HG03457 (cell line): Measurements from ENCODE around the gene APOLD1.
A peak's percentile ranks its signal among the peaks of the same experiment; 100 is the strongest.
"Not testable (repeated sequence)": the region's sequence is repeated elsewhere in the genome, so short reads cannot be mapped to it uniquely, and the experiment has no call there.

Source experiments
- ATAC-seq: cut with Tn5 transposase; IDR thresholded peaks from one replicate; pipeline ENCODE4 v1.9.1; 2021; ENCODE audit warnings: moderate number of reproducible peaks; ENCODE audit not compliant: unreplicated experiment

Gene APOLD1

GRCh38 chr12:12807517-12807903 is 22.1 kb downstream of the APOLD1 start:
- ATAC-seq: not testable (repeated sequence)

GRCh38 chr12:12807970-12808702 is 22.7 kb downstream of the APOLD1 start:
- ATAC-seq: peak; percentile 74

- ATAC-seq: no peak
These were observed 25.1 kb downstream of the APOLD1 start for GRCh38 chr12:12810553-12811021.

GRCh38 chr12:12811343-12811742 is 25.9 kb downstream of the APOLD1 start:
- no peak for ATAC-seq

GRCh38 chr12:12812174-12812573 is 26.7 kb downstream of the APOLD1 start:
- no peak for ATAC-seq

GRCh38 chr12:12812618-12813119 is 27.2 kb downstream of the APOLD1 start:
- ATAC-seq: no peak

- peak; percentile 63 for ATAC-seq
These were observed 28.0 kb downstream of the APOLD1 start, which contains the start of gene DDX47 for GRCh38 chr12:12813120-12814101. Gene DDX47, plus strand, starts transcription at chr12:12813346. Its CDS starts 22 bp downstream, at chr12:12813368.

- ATAC-seq: no peak
These were observed 32.2 kb downstream of the APOLD1 start for GRCh38 chr12:12817616-12818015.

- no peak for ATAC-seq
These were observed 33.2 kb downstream of the APOLD1 start for GRCh38 chr12:12818701-12819100.

GRCh38 chr12:12819221-12819620 is 33.8 kb downstream of the APOLD1 start:
- no peak for ATAC-seq

- ATAC-seq: no peak
These were observed 34.4 kb downstream of the APOLD1 start for GRCh38 chr12:12819752-12820311.

GRCh38 chr12:12820376-12820775 is 34.9 kb downstream of the APOLD1 start:
- ATAC-seq: not testable (repeated sequence)

GRCh38 chr12:12821975-12822374 is 36.5 kb downstream of the APOLD1 start:
- no peak for ATAC-seq

- ATAC-seq: no peak
These were observed 37.4 kb downstream of the APOLD1 start for GRCh38 chr12:12822886-12823285.

GRCh38 chr12:12823300-12823699 is 37.8 kb downstream of the APOLD1 start:
- no peak for ATAC-seq

- ATAC-seq: no peak
These were observed 38.4 kb downstream of the APOLD1 start for GRCh38 chr12:12823811-12824210.

GRCh38 chr12:12835378-12836146 is 50.1 kb downstream of the APOLD1 start:
- ATAC-seq: no peak

- no peak for ATAC-seq
These were observed 51.1 kb downstream of the APOLD1 start for GRCh38 chr12:12836571-12836970.

- no peak for ATAC-seq
These were observed 51.8 kb downstream of the APOLD1 start for GRCh38 chr12:12837025-12837812.

GRCh38 chr12:12837813-12838153 is 52.3 kb downstream of the APOLD1 start:
- no peak for ATAC-seq
